ENCODE data around the gene UBE2I.

DNA sequence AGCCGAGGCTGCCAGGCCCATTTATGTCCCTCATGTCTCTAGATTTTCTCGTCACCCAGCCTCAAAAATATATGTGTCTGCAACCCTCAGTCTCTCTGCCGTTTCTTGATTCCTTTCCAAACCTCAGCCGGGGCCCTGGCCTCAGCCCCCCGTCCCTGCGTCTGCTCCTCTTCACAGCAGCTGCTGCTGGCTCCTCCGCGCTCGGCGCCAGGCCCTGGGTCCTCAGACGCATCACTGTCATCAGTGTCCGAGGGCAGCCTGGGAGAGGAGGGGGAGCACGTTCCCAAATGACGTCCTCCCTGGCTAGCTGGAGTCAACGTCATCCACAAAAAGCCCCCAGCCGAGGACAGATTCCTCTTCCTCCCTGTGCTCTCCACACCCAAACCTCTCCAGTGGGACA, 39.9 kb downstream of the UBE2I start:
- TF ChIP-seq, protein P1, sequence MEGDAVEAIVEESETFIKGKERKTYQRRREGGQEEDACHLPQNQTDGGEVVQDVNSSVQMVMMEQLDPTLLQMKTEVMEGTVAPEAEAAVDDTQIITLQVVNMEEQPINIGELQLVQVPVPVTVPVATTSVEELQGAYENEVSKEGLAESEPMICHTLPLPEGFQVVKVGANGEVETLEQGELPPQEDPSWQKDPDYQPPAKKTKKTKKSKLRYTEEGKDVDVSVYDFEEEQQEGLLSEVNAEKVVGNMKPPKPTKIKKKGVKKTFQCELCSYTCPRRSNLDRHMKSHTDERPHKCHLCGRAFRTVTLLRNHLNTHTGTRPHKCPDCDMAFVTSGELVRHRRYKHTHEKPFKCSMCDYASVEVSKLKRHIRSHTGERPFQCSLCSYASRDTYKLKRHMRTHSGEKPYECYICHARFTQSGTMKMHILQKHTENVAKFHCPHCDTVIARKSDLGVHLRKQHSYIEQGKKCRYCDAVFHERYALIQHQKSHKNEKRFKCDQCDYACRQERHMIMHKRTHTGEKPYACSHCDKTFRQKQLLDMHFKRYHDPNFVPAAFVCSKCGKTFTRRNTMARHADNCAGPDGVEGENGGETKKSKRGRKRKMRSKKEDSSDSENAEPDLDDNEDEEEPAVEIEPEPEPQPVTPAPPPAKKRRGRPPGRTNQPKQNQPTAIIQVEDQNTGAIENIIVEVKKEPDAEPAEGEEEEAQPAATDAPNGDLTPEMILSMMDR (IDR thresholded peaks at IDR 0.05): no peak
- TF ChIP-seq POLR2AphosphoS5 (IDR thresholded peaks at IDR 0.05): no peak
